Liver (tissue), 9 donors: ENCODE measurements around the gene CEP131. TPM values are rescaled to one million over a fixed set of nuclear protein-coding genes. Genes with fewer than 3 reads are reported as not detected.

Experiments
- DNase-seq: peaks from one replicate; pipeline ENCODE4 v3.0.0-alpha.2; 2017; ENCODE audit warnings: low spot score
- H3K27ac ChIP-seq, 2 donors: one replicate each; pipeline ENCODE4 v1.7.0; 2013; ENCODE audit warnings: inconsistent platforms in 2 of 2, low read length in 2 of 2, control low read depth in 1 of 2, low read depth in 1 of 2, mild to moderate bottlenecking in 1 of 2
- H3K27me3 ChIP-seq, 4 donors: one replicate each; pipeline versions ENCODE4 v1.6.1 to v1.7.0; 2013; ENCODE audit warnings: low read length in 3 of 4, inconsistent platforms in 1 of 4, mild to moderate bottlenecking in 1 of 4, moderate library complexity in 1 of 4; ENCODE audit not compliant: control insufficient read depth in 4 of 4, insufficient read depth in 4 of 4
- H3K36me3 ChIP-seq, 4 donors: one replicate each; pipeline versions ENCODE4 v1.6.1 to v1.7.0; 2013; ENCODE audit warnings: low read length in 3 of 4, mild to moderate bottlenecking in 3 of 4, low read depth in 1 of 4, moderate library complexity in 1 of 4; ENCODE audit not compliant: control insufficient read depth in 4 of 4, insufficient read depth in 3 of 4
- H3K4me1 ChIP-seq, 4 donors: one replicate each; pipeline versions ENCODE4 v1.6.1 to v1.7.0; 2013; ENCODE audit warnings: low read length in 3 of 4, mild to moderate bottlenecking in 3 of 4, moderate library complexity in 1 of 4; ENCODE audit not compliant: control insufficient read depth in 4 of 4, insufficient read depth in 4 of 4
- H3K4me3 ChIP-seq, 3 donors: one replicate each; pipeline versions ENCODE4 v1.6.1 to v1.7.0; 2013; ENCODE audit warnings: low read length in 3 of 3, control low read depth in 1 of 3, low read depth in 1 of 3, mild to moderate bottlenecking in 1 of 3
- H3K9ac ChIP-seq, 2 donors: one replicate each; pipeline ENCODE4 v1.7.0; 2013; ENCODE audit warnings: low read length in 2 of 2, mild to moderate bottlenecking in 2 of 2, moderate library complexity in 2 of 2, control low read depth in 1 of 2, low read depth in 1 of 2
- H3K9me3 ChIP-seq, 4 donors: one replicate each; pipeline versions ENCODE4 v1.6.1 to v1.7.0; 2013; ENCODE audit warnings: low read length in 3 of 4; ENCODE audit not compliant: control insufficient read depth in 4 of 4
- EGR1 ChIP-seq, 2 donors: IDR thresholded peaks; 2 replicates each; pipeline ENCODE4 v1.6.1; 2016 to 2018; ENCODE audit warnings: antibody characterized with exemption in 2 of 2, low read depth in 2 of 2
- FOXA2 ChIP-seq: IDR thresholded peaks from 2 replicates; pipeline ENCODE4 v1.6.1; 2016; ENCODE audit warnings: antibody characterized with exemption
- GABPA ChIP-seq, 2 donors: IDR thresholded peaks in 1 of 2; conservative IDR thresholded peaks in 1 of 2; 2 replicates each; pipeline ENCODE4 v1.6.1; 2016; ENCODE audit warnings: antibody characterized with exemption in 2 of 2, mild to moderate bottlenecking in 1 of 2, moderate library complexity in 1 of 2
- HNF4A ChIP-seq, 2 donors: conservative IDR thresholded peaks; 2 replicates each; pipeline ENCODE4 v1.6.1; 2016; ENCODE audit warnings: antibody characterized with exemption in 2 of 2, mild to moderate bottlenecking in 2 of 2
- HNF4G ChIP-seq: IDR thresholded peaks from 2 replicates; pipeline ENCODE4 v1.6.1; 2016; ENCODE audit warnings: antibody characterized with exemption
- JUND ChIP-seq, 2 donors: IDR thresholded peaks; 2 replicates each; pipeline ENCODE4 v1.6.1; 2016; ENCODE audit warnings: antibody characterized with exemption in 2 of 2
- NR2F2 ChIP-seq: IDR thresholded peaks from 2 replicates; pipeline ENCODE4 v1.6.1; 2016; ENCODE audit warnings: antibody characterized with exemption
- RAD21 ChIP-seq, 2 donors: IDR thresholded peaks; 2 replicates each; pipeline ENCODE4 v1.6.1; 2016; ENCODE audit warnings: antibody characterized with exemption in 2 of 2, mild to moderate bottlenecking in 2 of 2
- RXRA ChIP-seq, 2 donors: IDR thresholded peaks; 2 replicates each; pipeline ENCODE4 v1.6.1; 2017 to 2018; ENCODE audit warnings: antibody characterized with exemption in 2 of 2, mild to moderate bottlenecking in 1 of 2
- SP1 ChIP-seq: IDR thresholded peaks from 2 replicates; pipeline ENCODE4 v1.6.1; 2018; ENCODE audit warnings: antibody characterized with exemption, mild to moderate bottlenecking
- TAF1 ChIP-seq: conservative IDR thresholded peaks from 2 replicates; pipeline ENCODE4 v1.6.1; 2016; ENCODE audit warnings: antibody characterized with exemption, mild to moderate bottlenecking
- YY1 ChIP-seq: IDR thresholded peaks from 2 replicates; pipeline ENCODE4 v1.6.1; 2016; ENCODE audit warnings: antibody characterized with exemption, mild to moderate bottlenecking
- WGBS: extraction: QIAGEN DNeasy Blood & Tissue Kit; methylation state at CpG from one replicate; pipeline ENCODE4 v1.1.7; 2013; 5-methylcytosine and 5-hydroxymethylcytosine counted together
- polyA plus RNA-seq, 2 donors: library from polyadenylated mRNA; stranded (reverse) in 1 of 2; unstranded in 1 of 2; fragments of 200-250 nt in 1 of 2; fragments of >200 nt in 1 of 2; fragmentation: Nextera tagmentation in 1 of 2; extraction: Ambion mirVana in 1 of 2; gene quantifications; one replicate each; pipeline versions ENCODE4 v1.2.1 to v1.2.3, GENCODE V29; 2013 to 2015
- total RNA-seq, 2 donors: library from RNA; depleted of rRNA; stranded (reverse); fragments of >200 nt; gene quantifications; one replicate each; pipeline ENCODE4 v1.2.3, GENCODE V29; 2014
- TF ChIP-seq, protein P1 (sequence below): IDR thresholded peaks from 2 replicates; pipeline ENCODE4 v1.6.1; 2016; ENCODE audit warnings: antibody characterized with exemption
- TF ChIP-seq, protein P2 (sequence below): IDR thresholded peaks from 2 replicates; pipeline ENCODE4 v1.6.1; 2016; ENCODE audit warnings: antibody characterized with exemption, mild to moderate bottlenecking
- TF ChIP-seq, protein P3 (sequence below): IDR thresholded peaks from 2 replicates; pipeline ENCODE4 v1.6.1; 2016; ENCODE audit warnings: antibody characterized with exemption
- TF ChIP-seq, protein P4 (sequence below): fragments of 150-350 bp; IDR thresholded peaks from 2 replicates; pipeline ENCODE4 v1.5.1; 2017; ENCODE audit warnings: improper control_type of control experiment, low read depth, low read length; ENCODE audit not compliant: missing input control
- donor health status: healthy.
- donor health status: healthy.
- donor health status: healthy.
- donor health status: healthy.
- donor health status: healthy.

CEP131 gene
- total and polyA plus RNA-seq, 4 donors: 0.71 to 6.3 (median 2.2) TPM

DNA sequence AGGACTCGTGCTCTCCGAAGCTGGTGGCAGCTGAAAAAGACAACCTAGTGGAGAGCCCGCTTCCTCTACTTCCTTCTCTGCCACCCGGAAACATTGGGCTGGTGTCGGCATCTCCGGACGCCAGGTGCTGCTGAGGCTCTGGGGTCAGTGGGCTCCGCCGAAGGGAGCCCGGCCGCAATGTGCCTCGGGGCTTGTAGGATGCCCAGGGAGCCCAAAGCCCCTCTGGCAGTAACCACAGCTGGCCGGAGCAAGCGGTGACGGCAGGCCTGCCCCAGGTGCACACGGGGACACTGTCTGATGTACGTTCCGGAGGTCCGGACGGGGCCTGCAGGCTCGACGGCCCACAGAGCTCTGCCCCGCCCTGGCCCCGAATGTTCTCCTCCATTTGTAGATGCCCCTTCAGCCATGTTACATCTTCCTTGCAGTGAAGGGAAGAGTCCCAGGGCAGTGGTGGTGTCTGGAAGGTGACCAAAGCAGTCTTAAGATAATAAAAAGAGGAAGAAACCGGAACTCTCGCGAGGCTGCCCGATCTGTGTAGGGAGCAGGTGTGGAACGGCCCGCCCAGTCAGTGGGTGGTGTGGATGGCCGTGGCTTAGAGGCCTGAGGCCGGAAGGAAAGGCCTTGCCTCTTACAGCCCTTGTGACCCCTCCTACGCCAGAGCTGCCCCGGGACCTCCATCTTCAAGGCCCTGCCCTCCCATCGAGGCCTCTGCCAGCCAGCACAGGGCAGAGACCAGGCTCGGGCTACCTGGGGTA, 39.0 kb upstream of the CEP131 start:
- Histone ChIP-seq H3K9me3 (no peaks in the 10 kb centered on the region), H3K27me3 (no peaks in the 10 kb centered on the region), H3K27ac (no peak overlapping the region), H3K36me3 (peaks cover 13 to 83% (median 35%) of the 10 kb centered on the region in 4 donors), H3K4me3 (no peak overlapping the region), H3K4me1 (no peaks in the 10 kb centered on the region), H3K9ac (no peak overlapping the region)
- 96% methylated on average over 36 of the region's 36 CpGs for WGBS
- DNase-seq: no peak
- TF ChIP-seq, protein P1, sequence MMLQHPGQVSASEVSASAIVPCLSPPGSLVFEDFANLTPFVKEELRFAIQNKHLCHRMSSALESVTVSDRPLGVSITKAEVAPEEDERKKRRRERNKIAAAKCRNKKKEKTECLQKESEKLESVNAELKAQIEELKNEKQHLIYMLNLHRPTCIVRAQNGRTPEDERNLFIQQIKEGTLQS: no peak
- TF ChIP-seq JUND (IDR thresholded peaks at IDR 0.05) (no peak), GABPA (IDR thresholded peaks at IDR 0.05 in 1 of 2, conservative IDR thresholded peaks at IDR 0.05 in 1 of 2) (no peak), FOXA2 (no peak), RAD21 (IDR thresholded peaks at IDR 0.05) (no peak), HNF4A (conservative IDR thresholded peaks at IDR 0.05) (no peak), HNF4G (no peak), YY1 (no peak), EGR1 (IDR thresholded peaks at IDR 0.05; ENCODE audit: low read depth in 2 of 2) (no peak), SP1 (no peak), RXRA (IDR thresholded peaks at IDR 0.05) (no peak), NR2F2 (no peak), TAF1 (no peak)
- TF ChIP-seq, protein P2, sequence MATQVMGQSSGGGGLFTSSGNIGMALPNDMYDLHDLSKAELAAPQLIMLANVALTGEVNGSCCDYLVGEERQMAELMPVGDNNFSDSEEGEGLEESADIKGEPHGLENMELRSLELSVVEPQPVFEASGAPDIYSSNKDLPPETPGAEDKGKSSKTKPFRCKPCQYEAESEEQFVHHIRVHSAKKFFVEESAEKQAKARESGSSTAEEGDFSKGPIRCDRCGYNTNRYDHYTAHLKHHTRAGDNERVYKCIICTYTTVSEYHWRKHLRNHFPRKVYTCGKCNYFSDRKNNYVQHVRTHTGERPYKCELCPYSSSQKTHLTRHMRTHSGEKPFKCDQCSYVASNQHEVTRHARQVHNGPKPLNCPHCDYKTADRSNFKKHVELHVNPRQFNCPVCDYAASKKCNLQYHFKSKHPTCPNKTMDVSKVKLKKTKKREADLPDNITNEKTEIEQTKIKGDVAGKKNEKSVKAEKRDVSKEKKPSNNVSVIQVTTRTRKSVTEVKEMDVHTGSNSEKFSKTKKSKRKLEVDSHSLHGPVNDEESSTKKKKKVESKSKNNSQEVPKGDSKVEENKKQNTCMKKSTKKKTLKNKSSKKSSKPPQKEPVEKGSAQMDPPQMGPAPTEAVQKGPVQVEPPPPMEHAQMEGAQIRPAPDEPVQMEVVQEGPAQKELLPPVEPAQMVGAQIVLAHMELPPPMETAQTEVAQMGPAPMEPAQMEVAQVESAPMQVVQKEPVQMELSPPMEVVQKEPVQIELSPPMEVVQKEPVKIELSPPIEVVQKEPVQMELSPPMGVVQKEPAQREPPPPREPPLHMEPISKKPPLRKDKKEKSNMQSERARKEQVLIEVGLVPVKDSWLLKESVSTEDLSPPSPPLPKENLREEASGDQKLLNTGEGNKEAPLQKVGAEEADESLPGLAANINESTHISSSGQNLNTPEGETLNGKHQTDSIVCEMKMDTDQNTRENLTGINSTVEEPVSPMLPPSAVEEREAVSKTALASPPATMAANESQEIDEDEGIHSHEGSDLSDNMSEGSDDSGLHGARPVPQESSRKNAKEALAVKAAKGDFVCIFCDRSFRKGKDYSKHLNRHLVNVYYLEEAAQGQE: no peak
- TF ChIP-seq, protein P3, sequence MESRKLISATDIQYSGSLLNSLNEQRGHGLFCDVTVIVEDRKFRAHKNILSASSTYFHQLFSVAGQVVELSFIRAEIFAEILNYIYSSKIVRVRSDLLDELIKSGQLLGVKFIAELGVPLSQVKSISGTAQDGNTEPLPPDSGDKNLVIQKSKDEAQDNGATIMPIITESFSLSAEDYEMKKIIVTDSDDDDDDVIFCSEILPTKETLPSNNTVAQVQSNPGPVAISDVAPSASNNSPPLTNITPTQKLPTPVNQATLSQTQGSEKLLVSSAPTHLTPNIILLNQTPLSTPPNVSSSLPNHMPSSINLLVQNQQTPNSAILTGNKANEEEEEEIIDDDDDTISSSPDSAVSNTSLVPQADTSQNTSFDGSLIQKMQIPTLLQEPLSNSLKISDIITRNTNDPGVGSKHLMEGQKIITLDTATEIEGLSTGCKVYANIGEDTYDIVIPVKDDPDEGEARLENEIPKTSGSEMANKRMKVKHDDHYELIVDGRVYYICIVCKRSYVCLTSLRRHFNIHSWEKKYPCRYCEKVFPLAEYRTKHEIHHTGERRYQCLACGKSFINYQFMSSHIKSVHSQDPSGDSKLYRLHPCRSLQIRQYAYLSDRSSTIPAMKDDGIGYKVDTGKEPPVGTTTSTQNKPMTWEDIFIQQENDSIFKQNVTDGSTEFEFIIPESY: no peak
- TF ChIP-seq, protein P4, sequence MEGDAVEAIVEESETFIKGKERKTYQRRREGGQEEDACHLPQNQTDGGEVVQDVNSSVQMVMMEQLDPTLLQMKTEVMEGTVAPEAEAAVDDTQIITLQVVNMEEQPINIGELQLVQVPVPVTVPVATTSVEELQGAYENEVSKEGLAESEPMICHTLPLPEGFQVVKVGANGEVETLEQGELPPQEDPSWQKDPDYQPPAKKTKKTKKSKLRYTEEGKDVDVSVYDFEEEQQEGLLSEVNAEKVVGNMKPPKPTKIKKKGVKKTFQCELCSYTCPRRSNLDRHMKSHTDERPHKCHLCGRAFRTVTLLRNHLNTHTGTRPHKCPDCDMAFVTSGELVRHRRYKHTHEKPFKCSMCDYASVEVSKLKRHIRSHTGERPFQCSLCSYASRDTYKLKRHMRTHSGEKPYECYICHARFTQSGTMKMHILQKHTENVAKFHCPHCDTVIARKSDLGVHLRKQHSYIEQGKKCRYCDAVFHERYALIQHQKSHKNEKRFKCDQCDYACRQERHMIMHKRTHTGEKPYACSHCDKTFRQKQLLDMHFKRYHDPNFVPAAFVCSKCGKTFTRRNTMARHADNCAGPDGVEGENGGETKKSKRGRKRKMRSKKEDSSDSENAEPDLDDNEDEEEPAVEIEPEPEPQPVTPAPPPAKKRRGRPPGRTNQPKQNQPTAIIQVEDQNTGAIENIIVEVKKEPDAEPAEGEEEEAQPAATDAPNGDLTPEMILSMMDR: no peak
